ENCODE measurements around the gene AHRR. TPM values are rescaled to one million over a fixed set of nuclear protein-coding genes. Genes with fewer than 3 reads are reported as not detected.

The AHRR gene
- total and polyA plus RNA-seq, 2 of the 4 experiments (the other 2 are of a cell fraction), result 15.6 to 37.1 TPM

GRCh38 chr5:313265-313664 lies 8.2 kb upstream of the AHRR start:
- Histone ChIP-seq H3K18ac (ENCODE audit: low read depth, low read length) (no peak overlapping the region), H4K91ac (ENCODE audit: insufficient read depth, low read depth, low read length) (no peak overlapping the region), H3K56ac (ENCODE audit: extremely low read depth, insufficient read depth, low read length) (no peak overlapping the region), H3K36me3 (ENCODE audit: control insufficient read depth, insufficient read depth, low read length) (peaks cover 44% of the 10 kb centered on the region), H3K27me3 (ENCODE audit: control insufficient read depth, insufficient read depth, low read length) (no peaks in the 10 kb centered on the region), H4K5ac (ENCODE audit: low read depth, low read length) (no peak overlapping the region), H4K8ac (ENCODE audit: low read depth in 2 of 2, low read length in 2 of 2) (no peak overlapping the region), H2AK5ac (ENCODE audit: low read depth, low read length) (no peak overlapping the region), H3K27ac (ENCODE audit: insufficient read depth, low read length) (no peak overlapping the region), H3K9me1 (ENCODE audit: insufficient read depth, low read length) (peaks cover 7% of the 10 kb centered on the region; the same call in 1 of the 2 replicates), H3K14ac (replicated peaks; ENCODE audit: low read depth, low read length) (no peak overlapping the region), H3K79me1 (ENCODE audit: low read depth in 1 of 2, low read length in 2 of 2) (peaks cover 13 to 65% of the 10 kb centered on the region in 2 experiments), H2AK9ac (replicated peaks; ENCODE audit: low read depth, low read length, poor library complexity) (no peak overlapping the region), H2BK5ac (ENCODE audit: low read depth, low read length, poor library complexity, severe bottlenecking) (no peak overlapping the region), H2BK120ac (ENCODE audit: low read depth, low read length) (no peak overlapping the region), H2AFZ (replicated peaks; ENCODE audit: low read length, poor library complexity) (no peak overlapping the region), H3K4me3 (ENCODE audit: insufficient read depth, low read depth, low read length) (no peak overlapping the region), H3K4me2 (ENCODE audit: low read depth, low read length) (no peak overlapping the region), H3K9ac (ENCODE audit: low read depth, low read length) (no peak overlapping the region), H3K4me1 (ENCODE audit: control insufficient read depth, insufficient read depth, low read length) (peaks cover 5% of the 10 kb centered on the region), H3K9me3 (ENCODE audit: control insufficient read depth, insufficient read depth, low read length) (no peaks in the 10 kb centered on the region), H2BK20ac (ENCODE audit: low read depth, low read length) (no peak overlapping the region), H4K20me1 (ENCODE audit: insufficient read depth, low read length) (peaks cover 71% of the 10 kb centered on the region), H3K4ac (ENCODE audit: low read depth, low read length) (no peak overlapping the region; the same call in 1 of the 2 replicates), H2BK15ac (ENCODE audit: low read depth, low read length) (no peak overlapping the region), H3K23ac (ENCODE audit: low read depth, low read length) (no peak overlapping the region)
- TF ChIP-seq POLR2A (IDR thresholded peaks at IDR 0.05; ENCODE audit: low read depth, low read length), result no peak
- TF ChIP-seq CTCF (conservative IDR thresholded peaks at IDR 0.05; ENCODE audit: low read depth, low read length), result no peak
- no peak for TF ChIP-seq NFE2L2 (IDR thresholded peaks at IDR 0.05; ENCODE audit: low read depth, low read length)
- TF ChIP-seq BHLHE40 (IDR thresholded peaks at IDR 0.05; ENCODE audit: low read depth, low read length), result no peak
- no peak for TF ChIP-seq ELK1 (IDR thresholded peaks at IDR 0.05; ENCODE audit: borderline replicate concordance, low read depth, low read length)
- TF ChIP-seq CHD1 (IDR thresholded peaks at IDR 0.05; ENCODE audit: low read depth, low read length), result no peak
- TF ChIP-seq USF2 (IDR thresholded peaks at IDR 0.05; ENCODE audit: low read depth, low read length), result no peak
- no peak for TF ChIP-seq RFX5 (IDR thresholded peaks at IDR 0.05; ENCODE audit: low read depth, low read length)
- no peak for TF ChIP-seq RAD21 (IDR thresholded peaks at IDR 0.05; ENCODE audit: low read length)
- TF ChIP-seq MAFK (IDR thresholded peaks at IDR 0.05; ENCODE audit: low read depth, low read length), result no peak
- TF ChIP-seq SMC3 (IDR thresholded peaks at IDR 0.05; ENCODE audit: low read depth, low read length), result no peak
- TF ChIP-seq MXI1 (IDR thresholded peaks at IDR 0.05; ENCODE audit: borderline replicate concordance, low read depth, low read length), result no peak
- no peak for TF ChIP-seq CEBPB (IDR thresholded peaks at IDR 0.05; ENCODE audit: low read depth, low read length)
- no peak for DNase-seq
- in situ Hi-C loops (cut with MboI; ENCODE audit: low sequenced_read_pairs), result loop anchor here (5.0 kb wide), 1 partner anchor 124 kb away; no protein-coding TSS in a partner anchor
- ChIA-PET CTCF (interaction anchor here (0.8 kb wide), 1 partner anchor 157 kb away, joined by 4 read pairs; no protein-coding TSS in a partner anchor), POLR2A (ENCODE audit: unreplicated experiment) (interaction anchor here (0.6 kb wide), 1 partner anchor 157 kb away, joined by 5 read pairs; no protein-coding TSS in a partner anchor)
- no TSS peak for BruUV-seq (replicated peaks)
- intact Hi-C loops (cut with micrococcal nuclease), result loop anchor here (10.0 kb wide), 2 partner anchors 302 to 592 kb away; partner anchors contain the start of gene CEP72
- WGBS, 2 experiments (ENCODE audit: extremely low coverage in 2 of 2, insufficient read length in 1 of 2), result no CpG with 5 or more reads among the region's 7 CpGs
- no peak for ATAC-seq (ENCODE audit: low read depth)
- dilution Hi-C loops (cut with HindIII; ENCODE audit: low sequenced_read_pairs, unreplicated experiment), result no loop called here
